ENCODE data around the gene RMND5A. TPM values are rescaled to one million over a fixed set of nuclear protein-coding genes. Genes with fewer than 3 reads are reported as not detected.

RMND5A gene
- 10.6 and 18.2 TPM in 2 replicates for total RNA-seq

DNA sequence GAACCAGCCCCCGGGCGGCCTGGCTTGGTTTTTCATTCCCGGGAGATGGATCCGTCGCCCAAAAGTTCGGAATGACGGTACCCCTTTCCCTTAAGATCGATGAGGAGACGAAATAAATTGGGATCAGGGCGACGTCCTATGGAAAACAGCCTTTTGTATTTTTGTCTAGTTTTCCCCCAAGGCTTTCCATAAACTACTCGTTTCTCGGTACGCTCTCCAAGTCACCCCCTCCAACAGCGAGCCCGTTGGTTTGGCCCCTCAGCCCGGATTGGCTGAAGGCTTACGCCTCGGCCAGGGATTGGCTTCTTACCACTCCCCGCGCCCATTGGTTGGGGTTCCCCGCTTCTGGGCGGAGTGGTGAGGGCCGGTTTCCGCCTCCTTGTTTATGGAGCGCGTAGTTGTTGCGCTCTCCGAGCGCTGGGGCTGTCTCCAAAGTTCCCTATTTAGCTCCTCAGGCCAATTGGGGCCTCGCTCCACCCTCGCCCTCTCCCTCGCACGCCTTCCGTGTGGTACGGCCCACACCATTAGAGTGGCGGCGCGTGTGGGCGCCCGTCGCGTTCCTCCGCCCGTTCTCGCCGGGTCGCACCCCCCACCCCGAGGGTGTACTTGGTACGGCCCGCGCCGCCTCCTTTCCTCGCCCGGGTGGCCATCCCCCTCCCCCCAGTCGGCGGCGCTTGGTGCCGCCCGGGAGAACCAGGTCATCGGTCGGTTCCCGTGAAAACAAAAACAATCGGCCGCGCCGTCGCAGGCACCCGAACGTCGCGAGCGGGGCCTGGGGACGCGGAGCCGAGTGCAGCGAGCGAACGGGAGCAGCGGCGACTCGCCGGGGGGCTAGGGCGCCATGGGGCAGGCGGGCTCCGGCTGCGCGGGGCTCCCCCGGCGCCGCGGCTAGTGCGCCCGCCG is at the start of gene RMND5A:
Gene RMND5A (plus strand): TSS at position 655 of the 903 bp plus-strand sequence. CDS start 377 bp downstream, outside the sequence.

GRCh38 chr2:86790676-86791572 is 70.8 kb downstream of the RMND5A start, which contains the start of gene CD8A:
Gene CD8A (minus strand): TSS chr2:86790913. CDS start chr2:86790825, 88 bp downstream.

Other genes with a start within 250 kb of the RMND5A start
- 78.2 and 139 TPM in 2 replicates for gene CHMP3, start 156.8 kb upstream of the RMND5A start, total RNA-seq
- 16.9 and 17.7 TPM in 2 replicates for gene RNF103, start 96.4 kb upstream of the RMND5A start, total RNA-seq
- not detected in 2 replicates for gene CD8A, start 70.6 kb downstream of the RMND5A start, total RNA-seq
- gene CD8B, start 141.6 kb downstream of the RMND5A start, total RNA-seq = not detected in 2 replicates
- 1.2 and 1.7 TPM in 2 replicates for gene RGPD1, start 221.8 kb downstream of the RMND5A start, total RNA-seq

Data from smooth muscle cell of trachea (primary cell).